Activated CD4-positive, alpha-beta memory T cell treated with anti-CD3 and anti-CD28 coated beads, Interleukin-2, amount 10 ng/mL, durations not matched to agents 7 days and 5 days (primary cell): ENCODE data around the gene CCDC74B. TPM values are rescaled to one million over a fixed set of nuclear protein-coding genes. Genes with fewer than 3 reads are reported as not detected.
"Not testable (repeated sequence)": the region's sequence is repeated elsewhere in the genome, so short reads cannot be mapped to it uniquely, and the experiment has no call there.

Experiments used
- CTCF ChIA-PET: fragments of 350-600 bp; sonication (Branson Sonifier 250); formaldehyde crosslinking; loops from one replicate; lab custom pipeline; 2021; ENCODE audit warnings: antibody characterized with exemption, inconsistent platforms; lab: Charles Lee
- POLR2A ChIA-PET: fragments of 350-600 bp; sonication (Branson Sonifier 250); formaldehyde crosslinking; loops from one replicate; lab custom pipeline; 2021; ENCODE audit warnings: antibody characterized with exemption; lab: Charles Lee
- DNase-seq: peaks from one replicate; pipeline ENCODE4 v3.0.0-alpha.2; 2020
- H3K27ac Mint-ChIP-seq: one replicate; pipeline ENCODE4 v1.8.0; 2021; ENCODE audit warnings: mild to moderate bottlenecking, mixed read lengths
- H3K27me3 Mint-ChIP-seq: one replicate; pipeline ENCODE4 v1.8.0; 2021; ENCODE audit warnings: mixed read lengths
- H3K36me3 Mint-ChIP-seq: one replicate; pipeline ENCODE4 v1.8.0; 2021; ENCODE audit warnings: low read depth, mixed read lengths
- H3K4me1 Mint-ChIP-seq: one replicate; pipeline ENCODE4 v1.8.0; 2021; ENCODE audit warnings: mixed read lengths
- H3K4me3 Mint-ChIP-seq: one replicate; pipeline ENCODE4 v1.8.0; 2021; ENCODE audit warnings: mild to moderate bottlenecking, mixed read lengths
- H3K9me3 Mint-ChIP-seq: one replicate; pipeline ENCODE4 v1.8.0; 2021; ENCODE audit warnings: mixed read lengths
- total RNA-seq, 2 experiments: library from RNA; stranded (reverse); gene quantifications; one replicate each; pipeline ENCODE4 v1.2.3, GENCODE V29; 2021

Gene CCDC74B
- total RNA-seq, result 1 to 10 TPM in 1 of 2 experiments, under 1 TPM in 1; 0.88 to 1.6 TPM

- H3K27me3 Mint-ChIP-seq, result peaks cover 10% of the 10 kb centered on the region
- H3K4me3 Mint-ChIP-seq, result peak within 1 kb of the TSS; percentile 68
- H3K36me3 Mint-ChIP-seq, POLR2A ChIA-PET, H3K9me3 Mint-ChIP-seq, CTCF ChIA-PET, H3K27ac Mint-ChIP-seq: not testable (repeated sequence)
- DNase-seq, result peak; percentile 64
- H3K4me1 Mint-ChIP-seq, result peaks cover 19% of the 10 kb centered on the region
Observed at GRCh38 chr2:130145006-130145414, at the start of gene CCDC74B. Gene CCDC74B (minus strand): TSS chr2:130145112. CDS start chr2:130144996, 116 bp downstream.

- POLR2A ChIA-PET, H3K27ac Mint-ChIP-seq, H3K4me3 Mint-ChIP-seq, H3K9me3 Mint-ChIP-seq, H3K27me3 Mint-ChIP-seq, CTCF ChIA-PET, DNase-seq: not testable (repeated sequence)
- H3K4me1 Mint-ChIP-seq, result peaks cover 14% of the 10 kb centered on the region
- peaks cover 15% of the 10 kb centered on the region for H3K36me3 Mint-ChIP-seq
Observed at GRCh38 chr2:130193824-130194223, 48.9 kb upstream of the CCDC74B start.

GRCh38 chr2:130192451-130192850, 47.5 kb upstream of the CCDC74B start:
- CTCF ChIA-PET, DNase-seq, H3K9me3 Mint-ChIP-seq, H3K27me3 Mint-ChIP-seq, H3K27ac Mint-ChIP-seq, H3K4me3 Mint-ChIP-seq: not testable (repeated sequence)
- POLR2A ChIA-PET, result interaction anchor here (1.1 kb wide), 1 partner anchor 10 kb away, joined by 4 read pairs; the partner anchor contains the start of gene MZT2B
- peaks cover 14% of the 10 kb centered on the region for H3K4me1 Mint-ChIP-seq
- peaks cover 15% of the 10 kb centered on the region for H3K36me3 Mint-ChIP-seq

- POLR2A ChIA-PET, H3K27me3 Mint-ChIP-seq, DNase-seq, H3K4me3 Mint-ChIP-seq, CTCF ChIA-PET, H3K9me3 Mint-ChIP-seq, H3K27ac Mint-ChIP-seq: not testable (repeated sequence)
- Mint-ChIP-seq H3K4me1 (peaks cover 14% of the 10 kb centered on the region), H3K36me3 (peaks cover 17% of the 10 kb centered on the region)
Observed at GRCh38 chr2:130191319-130191718, 46.4 kb upstream of the CCDC74B start.

- peaks cover 21% of the 10 kb centered on the region for H3K4me1 Mint-ChIP-seq
- peaks cover 19% of the 10 kb centered on the region for H3K36me3 Mint-ChIP-seq
- ChIA-PET POLR2A (no interaction called here), CTCF (no interaction called here)
- H3K27me3 Mint-ChIP-seq, result no peaks in the 10 kb centered on the region
- H3K27ac Mint-ChIP-seq, result no peak overlapping the region
- no peak for DNase-seq
- H3K4me3 Mint-ChIP-seq, result no peak overlapping the region
- no peaks in the 10 kb centered on the region for H3K9me3 Mint-ChIP-seq
Observed at GRCh38 chr2:130190237-130190636, 45.3 kb upstream of the CCDC74B start.

GRCh38 chr2:130188958-130189357, 44.0 kb upstream of the CCDC74B start:
- H3K36me3 Mint-ChIP-seq, result peaks cover 19% of the 10 kb centered on the region
- peaks cover 27% of the 10 kb centered on the region for H3K4me1 Mint-ChIP-seq
- H3K9me3 Mint-ChIP-seq, H3K4me3 Mint-ChIP-seq, H3K27ac Mint-ChIP-seq, H3K27me3 Mint-ChIP-seq, POLR2A ChIA-PET, CTCF ChIA-PET, DNase-seq: not testable (repeated sequence)

- H3K4me1 Mint-ChIP-seq, result peaks cover 34% of the 10 kb centered on the region
- H3K27ac Mint-ChIP-seq, CTCF ChIA-PET, H3K4me3 Mint-ChIP-seq, DNase-seq, H3K9me3 Mint-ChIP-seq, H3K27me3 Mint-ChIP-seq, POLR2A ChIA-PET: not testable (repeated sequence)
- peaks cover 23% of the 10 kb centered on the region for H3K36me3 Mint-ChIP-seq
Observed at GRCh38 chr2:130187859-130188792, 43.2 kb upstream of the CCDC74B start.

- ChIA-PET POLR2A (interaction anchor here (1.0 kb wide), 1 partner anchor 155 kb away, joined by 4 read pairs; the partner anchor contains the start of gene IMP4), CTCF (no interaction called here)
- Mint-ChIP-seq H3K4me1 (peaks cover 34% of the 10 kb centered on the region), H3K9me3 (no peaks in the 10 kb centered on the region), H3K27ac (no peak overlapping the region), H3K4me3 (no peak overlapping the region), H3K27me3 (no peaks in the 10 kb centered on the region), H3K36me3 (peaks cover 20% of the 10 kb centered on the region)
- DNase-seq, result no peak
Observed at GRCh38 chr2:130187268-130187667, 42.4 kb upstream of the CCDC74B start.

- Mint-ChIP-seq H3K9me3 (no peaks in the 10 kb centered on the region), H3K4me1 (peaks cover 30% of the 10 kb centered on the region)
- no peak for DNase-seq
Observed at GRCh38 chr2:130186391-130186790, 41.5 kb upstream of the CCDC74B start.

GRCh38 chr2:130185896-130186295, 41.0 kb upstream of the CCDC74B start:
- POLR2A ChIA-PET, result interaction anchor here (1.0 kb wide), 1 partner anchor 235 kb away, joined by 4 read pairs; no protein-coding TSS in a partner anchor

More at GRCh38 chr2:130186391-130186790, 41.5 kb upstream of the CCDC74B start:
- H3K4me3 Mint-ChIP-seq, result no peak overlapping the region
- peaks cover 15% of the 10 kb centered on the region for H3K36me3 Mint-ChIP-seq
- ChIA-PET POLR2A (interaction anchor here (1.0 kb wide), 2 partner anchors 156 to 236 kb away, joined by 4 read pairs; partner anchors contain the start of gene IMP4), CTCF (no interaction called here)
- H3K27me3 Mint-ChIP-seq, result no peaks in the 10 kb centered on the region
- no peak overlapping the region for H3K27ac Mint-ChIP-seq

GRCh38 chr2:130185436-130185835, 40.5 kb upstream of the CCDC74B start:
- Mint-ChIP-seq H3K36me3 (peaks cover 12% of the 10 kb centered on the region), H3K27ac (peak overlapping the region; percentile 21), H3K4me1 (peaks cover 30% of the 10 kb centered on the region), H3K9me3 (no peaks in the 10 kb centered on the region), H3K27me3 (no peaks in the 10 kb centered on the region), H3K4me3 (no peak overlapping the region)
- ChIA-PET POLR2A (interaction anchor here (1.0 kb wide), 1 partner anchor 235 kb away, joined by 4 read pairs; no protein-coding TSS in a partner anchor), CTCF (no interaction called here)
- DNase-seq, result no peak

More at GRCh38 chr2:130185896-130186295, 41.0 kb upstream of the CCDC74B start:
- H3K27me3 Mint-ChIP-seq, result no peaks in the 10 kb centered on the region
- peaks cover 13% of the 10 kb centered on the region for H3K36me3 Mint-ChIP-seq
- peak overlapping the region; percentile 21 for H3K27ac Mint-ChIP-seq
- CTCF ChIA-PET, result no interaction called here
- no peak for DNase-seq
- peaks cover 28% of the 10 kb centered on the region for H3K4me1 Mint-ChIP-seq
- H3K9me3 Mint-ChIP-seq, result no peaks in the 10 kb centered on the region
- H3K4me3 Mint-ChIP-seq, result no peak overlapping the region

GRCh38 chr2:130183512-130184373, 38.8 kb upstream of the CCDC74B start:
- Mint-ChIP-seq H3K9me3 (no peaks in the 10 kb centered on the region), H3K27me3 (no peaks in the 10 kb centered on the region), H3K36me3 (peaks cover 11% of the 10 kb centered on the region), H3K4me1 (peaks cover 35% of the 10 kb centered on the region), H3K27ac (peak overlapping the region; percentile 71), H3K4me3 (peak overlapping the region; percentile 77)
- ChIA-PET POLR2A (interaction anchor here (1.0 to 5.0 kb wide), 2 partner anchors 153 to 159 kb away, joined by 3 to 58 read pairs; partner anchors contain the start of gene IMP4), CTCF (no interaction called here)
- DNase-seq, result no peak
